A549 (cell line): ENCODE results near the gene CER1.

ENCODE experiments used
- CBX8 ChIP-seq: fragments of 200-600 bp; sonication (generic); IDR thresholded peaks from 2 replicates; pipeline ENCODE4 v1.6.1; 2016
- EHF ChIP-seq: fragments of 250-450 bp; sonication (Bioruptor Pico); IDR thresholded peaks from 2 replicates; pipeline ENCODE4 v1.5.0; 2020; ENCODE audit warnings: mild to moderate bottlenecking
- POLR2AphosphoS2 ChIP-seq: conservative IDR thresholded peaks from 2 replicates; pipeline ENCODE4 v1.6.1; 2012; ENCODE audit warnings: low read length, improper control_type of control experiment, inconsistent platforms
- TF ChIP-seq, protein P1 (sequence below): fragments of >200 bp; sonication (Bioruptor Twin); formaldehyde crosslinking; IDR thresholded peaks from 3 replicates; pipeline ENCODE4 v1.5.1; 2016
- TF ChIP-seq, protein P2 (sequence below): IDR thresholded peaks from 2 replicates; pipeline ENCODE4 v1.6.1; 2012

DNA sequence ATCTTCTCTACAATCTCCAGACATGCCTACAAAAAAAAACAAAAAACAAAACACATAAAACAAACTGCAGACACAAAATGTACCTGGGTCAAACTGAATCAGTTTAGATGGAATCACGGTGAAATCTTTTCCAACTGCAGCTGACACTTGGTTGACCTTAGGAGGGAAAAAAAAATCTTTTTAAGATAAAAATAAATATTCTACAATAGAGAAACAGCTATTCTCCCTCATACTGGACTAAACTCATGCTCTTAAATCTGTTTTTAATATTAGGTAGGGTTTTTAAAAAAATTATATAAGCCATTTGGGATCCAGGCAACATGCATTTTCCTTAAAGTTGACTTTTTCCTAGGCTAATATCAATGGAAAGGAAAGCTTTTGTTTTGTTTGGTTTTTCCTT lies 33.8 kb upstream of the CER1 start:
- TF ChIP-seq POLR2AphosphoS2 (no peak), EHF (CRISPR knock-in tag) (no peak), CBX8 (no peak)
- TF ChIP-seq, protein P1, sequence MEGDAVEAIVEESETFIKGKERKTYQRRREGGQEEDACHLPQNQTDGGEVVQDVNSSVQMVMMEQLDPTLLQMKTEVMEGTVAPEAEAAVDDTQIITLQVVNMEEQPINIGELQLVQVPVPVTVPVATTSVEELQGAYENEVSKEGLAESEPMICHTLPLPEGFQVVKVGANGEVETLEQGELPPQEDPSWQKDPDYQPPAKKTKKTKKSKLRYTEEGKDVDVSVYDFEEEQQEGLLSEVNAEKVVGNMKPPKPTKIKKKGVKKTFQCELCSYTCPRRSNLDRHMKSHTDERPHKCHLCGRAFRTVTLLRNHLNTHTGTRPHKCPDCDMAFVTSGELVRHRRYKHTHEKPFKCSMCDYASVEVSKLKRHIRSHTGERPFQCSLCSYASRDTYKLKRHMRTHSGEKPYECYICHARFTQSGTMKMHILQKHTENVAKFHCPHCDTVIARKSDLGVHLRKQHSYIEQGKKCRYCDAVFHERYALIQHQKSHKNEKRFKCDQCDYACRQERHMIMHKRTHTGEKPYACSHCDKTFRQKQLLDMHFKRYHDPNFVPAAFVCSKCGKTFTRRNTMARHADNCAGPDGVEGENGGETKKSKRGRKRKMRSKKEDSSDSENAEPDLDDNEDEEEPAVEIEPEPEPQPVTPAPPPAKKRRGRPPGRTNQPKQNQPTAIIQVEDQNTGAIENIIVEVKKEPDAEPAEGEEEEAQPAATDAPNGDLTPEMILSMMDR: no peak
- TF ChIP-seq, protein P2, sequence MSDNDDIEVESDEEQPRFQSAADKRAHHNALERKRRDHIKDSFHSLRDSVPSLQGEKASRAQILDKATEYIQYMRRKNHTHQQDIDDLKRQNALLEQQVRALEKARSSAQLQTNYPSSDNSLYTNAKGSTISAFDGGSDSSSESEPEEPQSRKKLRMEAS: no peak
